ENCODE measurements around the gene EXOC3.
"Not testable (repeated sequence)": the region's sequence is repeated elsewhere in the genome, so short reads cannot be mapped to it uniquely, and the experiment has no call there.

EXOC3 gene

GRCh38 chr5:400282-401145, 42.5 kb upstream of the EXOC3 start:
- no peaks in the 10 kb centered on the region for H3K27me3 ChIP-seq (ENCODE audit: low read depth, low read length)
- H3K4me3 ChIP-seq (ENCODE audit: low read depth in 1 of 2, low read length in 2 of 2), result peak overlapping the region; percentile 12 to 48
- peak overlapping the region; percentile 49 for H3K27ac ChIP-seq (ENCODE audit: low read length)
- H3K4me1 ChIP-seq (ENCODE audit: control insufficient read depth in 1 of 2, insufficient read depth in 2 of 2, low read length in 2 of 2), result no peaks in the 10 kb centered on the region
- H3K36me3 ChIP-seq (ENCODE audit: control insufficient read depth in 1 of 2, insufficient read depth in 2 of 2, low read length in 2 of 2), result peaks cover 0 to 3% of the 10 kb centered on the region in 2 donors
- H3K9me3 ChIP-seq (ENCODE audit: control insufficient read depth in 1 of 2, low read length in 2 of 2), result no peaks in the 10 kb centered on the region

DNA sequence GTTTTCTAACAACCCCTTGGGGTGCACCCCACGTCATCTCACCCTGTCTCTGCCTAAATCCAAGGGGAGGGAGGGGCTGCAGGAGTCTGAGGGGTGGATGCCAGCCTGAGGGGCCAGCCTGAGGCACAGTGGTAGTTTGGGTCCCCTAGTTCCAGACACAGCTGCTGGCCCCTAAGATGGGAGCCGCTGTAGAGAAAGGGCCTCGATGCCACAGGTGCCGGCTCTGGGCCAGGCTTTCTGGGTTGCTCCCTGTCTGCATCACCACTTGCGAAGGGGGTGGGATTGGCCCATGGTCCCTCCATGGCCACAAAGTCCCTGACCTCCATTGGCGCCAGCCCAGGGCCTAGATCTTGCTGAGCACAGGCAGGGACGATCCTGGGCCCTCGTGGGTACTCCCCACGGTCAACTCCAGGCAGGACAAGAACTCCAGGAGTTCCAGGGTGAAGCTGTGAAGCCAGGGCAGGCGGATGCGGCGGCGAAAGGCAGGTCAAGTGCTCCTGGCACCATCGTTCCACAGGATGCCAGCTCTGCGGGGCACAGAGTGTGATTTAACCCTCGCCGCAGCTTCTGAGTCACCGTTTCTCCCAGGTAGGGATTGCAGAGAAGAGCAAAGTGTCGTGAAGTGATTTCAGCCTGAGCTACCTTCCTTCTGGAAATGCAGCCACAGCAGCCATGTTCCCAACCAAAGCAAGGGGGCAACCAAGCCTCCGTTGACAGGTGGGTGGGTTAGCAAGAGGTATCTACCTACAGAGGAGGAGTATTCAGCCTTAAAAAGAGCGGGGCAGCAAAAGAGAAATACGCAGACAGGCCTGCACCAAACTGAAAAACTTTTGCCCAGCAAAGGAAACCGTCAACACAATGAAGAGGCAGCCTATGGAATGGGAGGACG, 41.6 kb upstream of the EXOC3 start:
- Histone ChIP-seq H3K27me3 (ENCODE audit: low read depth, low read length) (no peaks in the 10 kb centered on the region), H3K4me3 (ENCODE audit: low read depth in 1 of 2, low read length in 2 of 2) (no peak overlapping the region), H3K4me1 (ENCODE audit: control insufficient read depth in 1 of 2, insufficient read depth in 2 of 2, low read length in 2 of 2) (no peaks in the 10 kb centered on the region), H3K27ac (ENCODE audit: low read length) (no peak overlapping the region), H3K9me3 (ENCODE audit: control insufficient read depth in 1 of 2, low read length in 2 of 2) (no peaks in the 10 kb centered on the region), H3K36me3 (ENCODE audit: control insufficient read depth in 1 of 2, insufficient read depth in 2 of 2, low read length in 2 of 2) (peaks cover 0 to 3% of the 10 kb centered on the region in 2 donors)

- H3K4me1 ChIP-seq (ENCODE audit: control insufficient read depth in 1 of 2, insufficient read depth in 2 of 2, low read length in 2 of 2); H3K36me3 ChIP-seq (ENCODE audit: control insufficient read depth in 1 of 2, insufficient read depth in 2 of 2, low read length in 2 of 2); H3K4me3 ChIP-seq (ENCODE audit: low read depth in 1 of 2, low read length in 2 of 2); H3K27ac ChIP-seq (ENCODE audit: low read length); H3K27me3 ChIP-seq (ENCODE audit: low read depth, low read length); H3K9me3 ChIP-seq (ENCODE audit: control insufficient read depth in 1 of 2, low read length in 2 of 2): not testable (repeated sequence)
Observed at GRCh38 chr5:402219-402614, 40.8 kb upstream of the EXOC3 start.

- H3K9me3 ChIP-seq (ENCODE audit: control insufficient read depth in 1 of 2, low read length in 2 of 2), result no peaks in the 10 kb centered on the region
- peaks cover 0 to 3% of the 10 kb centered on the region in 2 donors for H3K36me3 ChIP-seq (ENCODE audit: control insufficient read depth in 1 of 2, insufficient read depth in 2 of 2, low read length in 2 of 2)
- no peaks in the 10 kb centered on the region for H3K4me1 ChIP-seq (ENCODE audit: control insufficient read depth in 1 of 2, insufficient read depth in 2 of 2, low read length in 2 of 2)
- no peak overlapping the region for H3K27ac ChIP-seq (ENCODE audit: low read length)
- H3K4me3 ChIP-seq (ENCODE audit: low read depth in 1 of 2, low read length in 2 of 2), result no peak overlapping the region
- no peaks in the 10 kb centered on the region for H3K27me3 ChIP-seq (ENCODE audit: low read depth, low read length)
Observed at GRCh38 chr5:402615-403359, 40.2 kb upstream of the EXOC3 start.

GRCh38 chr5:403995-404394, 39.0 kb upstream of the EXOC3 start:
- Histone ChIP-seq H3K36me3 (ENCODE audit: control insufficient read depth in 1 of 2, insufficient read depth in 2 of 2, low read length in 2 of 2) (peaks cover 0 to 3% of the 10 kb centered on the region in 2 donors), H3K4me3 (ENCODE audit: low read depth in 1 of 2, low read length in 2 of 2) (no peak overlapping the region), H3K4me1 (ENCODE audit: control insufficient read depth in 1 of 2, insufficient read depth in 2 of 2, low read length in 2 of 2) (no peaks in the 10 kb centered on the region), H3K27ac (ENCODE audit: low read length) (no peak overlapping the region), H3K27me3 (ENCODE audit: low read depth, low read length) (no peaks in the 10 kb centered on the region), H3K9me3 (ENCODE audit: control insufficient read depth in 1 of 2, low read length in 2 of 2) (no peaks in the 10 kb centered on the region)

- no peaks in the 10 kb centered on the region for H3K27me3 ChIP-seq (ENCODE audit: low read depth, low read length)
- H3K4me3 ChIP-seq (ENCODE audit: low read depth in 1 of 2, low read length in 2 of 2), result no peak overlapping the region
- no peak overlapping the region for H3K27ac ChIP-seq (ENCODE audit: low read length)
- H3K36me3 ChIP-seq (ENCODE audit: control insufficient read depth in 1 of 2, insufficient read depth in 2 of 2, low read length in 2 of 2), result peaks cover 0 to 3% of the 10 kb centered on the region in 2 donors
- no peaks in the 10 kb centered on the region for H3K9me3 ChIP-seq (ENCODE audit: control insufficient read depth in 1 of 2, low read length in 2 of 2)
- H3K4me1 ChIP-seq (ENCODE audit: control insufficient read depth in 1 of 2, insufficient read depth in 2 of 2, low read length in 2 of 2), result no peaks in the 10 kb centered on the region
Observed at GRCh38 chr5:404666-405241, 38.2 kb upstream of the EXOC3 start.

GRCh38 chr5:405421-405820, 37.6 kb upstream of the EXOC3 start:
- Histone ChIP-seq H3K4me1 (ENCODE audit: control insufficient read depth in 1 of 2, insufficient read depth in 2 of 2, low read length in 2 of 2) (no peaks in the 10 kb centered on the region), H3K36me3 (ENCODE audit: control insufficient read depth in 1 of 2, insufficient read depth in 2 of 2, low read length in 2 of 2) (no peaks in the 10 kb centered on the region), H3K27me3 (ENCODE audit: low read depth, low read length) (no peaks in the 10 kb centered on the region), H3K27ac (ENCODE audit: low read length) (no peak overlapping the region), H3K4me3 (ENCODE audit: low read depth in 1 of 2, low read length in 2 of 2) (no peak overlapping the region), H3K9me3 (ENCODE audit: control insufficient read depth in 1 of 2, low read length in 2 of 2) (no peaks in the 10 kb centered on the region)

DNA sequence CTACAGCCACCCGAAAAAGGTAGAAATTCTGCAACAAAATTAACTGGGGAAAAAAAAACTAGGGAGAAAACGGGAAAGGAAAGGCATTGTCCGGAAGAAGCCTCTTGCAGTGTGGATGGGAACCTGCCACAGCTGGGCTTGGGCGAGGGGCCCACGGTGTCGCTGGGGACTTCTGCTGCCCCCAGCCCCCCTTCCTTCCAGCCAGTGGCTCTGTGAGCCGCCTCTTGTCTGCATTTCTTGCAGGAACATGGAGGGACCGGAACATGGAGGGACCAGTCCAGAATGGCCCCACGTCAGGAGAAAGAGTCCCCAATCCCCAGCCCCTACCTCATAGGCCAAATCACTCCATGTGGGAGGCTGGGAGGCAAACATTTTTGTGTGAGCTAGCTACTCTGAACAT, 36.9 kb upstream of the EXOC3 start:
- Histone ChIP-seq H3K4me3 (ENCODE audit: low read depth in 1 of 2, low read length in 2 of 2) (no peak overlapping the region), H3K27me3 (ENCODE audit: low read depth, low read length) (no peaks in the 10 kb centered on the region), H3K4me1 (ENCODE audit: control insufficient read depth in 1 of 2, insufficient read depth in 2 of 2, low read length in 2 of 2) (no peaks in the 10 kb centered on the region), H3K36me3 (ENCODE audit: control insufficient read depth in 1 of 2, insufficient read depth in 2 of 2, low read length in 2 of 2) (no peaks in the 10 kb centered on the region), H3K27ac (ENCODE audit: low read length) (no peak overlapping the region), H3K9me3 (ENCODE audit: control insufficient read depth in 1 of 2, low read length in 2 of 2) (no peaks in the 10 kb centered on the region)

DNA sequence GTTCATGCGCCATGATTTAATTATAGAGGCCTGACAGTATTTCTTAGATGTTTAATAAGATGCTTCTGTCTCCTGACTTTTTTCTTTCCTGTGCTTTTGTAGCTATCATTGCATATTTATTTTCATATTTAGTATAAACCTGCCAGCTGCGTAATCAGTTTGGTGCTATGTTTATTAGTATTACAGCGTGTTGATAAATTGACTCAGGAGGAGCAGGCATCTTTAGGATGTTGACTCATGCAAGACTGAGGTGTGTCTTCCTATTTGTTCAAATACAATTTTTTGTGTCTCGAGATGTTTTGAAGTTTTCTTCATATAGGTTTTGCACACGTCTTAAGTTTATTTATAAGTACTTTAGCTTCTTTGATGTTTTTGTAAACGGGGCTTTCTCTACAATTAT, 35.9 kb upstream of the EXOC3 start:
- Histone ChIP-seq H3K36me3 (ENCODE audit: control insufficient read depth in 1 of 2, insufficient read depth in 2 of 2, low read length in 2 of 2) (no peaks in the 10 kb centered on the region), H3K27me3 (ENCODE audit: low read depth, low read length) (no peaks in the 10 kb centered on the region)

DNA sequence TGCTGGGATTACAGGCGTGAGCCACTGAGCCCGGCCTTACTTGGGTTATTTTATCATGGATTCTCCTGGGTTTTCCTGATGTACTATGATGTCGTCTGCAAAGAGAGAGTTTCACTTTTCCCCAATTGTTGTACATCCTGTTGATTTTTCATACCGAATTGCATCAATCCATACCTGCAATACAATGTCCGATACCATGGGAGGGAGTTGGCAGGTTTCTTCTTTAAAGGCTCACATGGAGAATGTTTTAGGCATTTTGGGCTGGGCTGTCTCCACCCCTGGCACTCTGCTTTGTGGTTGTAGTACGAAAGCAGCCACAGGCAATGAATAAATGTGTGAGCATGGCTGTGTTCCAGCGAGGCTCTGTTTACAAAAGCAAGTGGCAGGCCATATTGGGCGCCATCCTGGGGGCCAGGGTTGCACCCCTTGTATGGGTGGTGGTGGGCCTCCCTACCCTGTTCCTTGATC, 35.1 kb upstream of the EXOC3 start:
- H3K36me3 ChIP-seq (ENCODE audit: control insufficient read depth in 1 of 2, insufficient read depth in 2 of 2, low read length in 2 of 2), result no peaks in the 10 kb centered on the region
- H3K27ac ChIP-seq (ENCODE audit: low read length), result no peak overlapping the region
- H3K4me1 ChIP-seq (ENCODE audit: control insufficient read depth in 1 of 2, insufficient read depth in 2 of 2, low read length in 2 of 2), result no peaks in the 10 kb centered on the region
- no peaks in the 10 kb centered on the region for H3K27me3 ChIP-seq (ENCODE audit: low read depth, low read length)
- H3K9me3 ChIP-seq (ENCODE audit: control insufficient read depth in 1 of 2, low read length in 2 of 2), result no peaks in the 10 kb centered on the region
- no peak overlapping the region for H3K4me3 ChIP-seq (ENCODE audit: low read depth in 1 of 2, low read length in 2 of 2)

More for the DNA sequence above, 35.9 kb upstream of the EXOC3 start:
- no peaks in the 10 kb centered on the region for H3K9me3 ChIP-seq (ENCODE audit: control insufficient read depth in 1 of 2, low read length in 2 of 2)
- H3K4me1 ChIP-seq (ENCODE audit: control insufficient read depth in 1 of 2, insufficient read depth in 2 of 2, low read length in 2 of 2), result no peaks in the 10 kb centered on the region
- no peak overlapping the region for H3K27ac ChIP-seq (ENCODE audit: low read length)
- no peak overlapping the region for H3K4me3 ChIP-seq (ENCODE audit: low read depth in 1 of 2, low read length in 2 of 2)

Measured in muscle layer of duodenum (tissue), 2 donors.